HG02943 (cell line): ENCODE measurements around the gene KLHL26.
"Not testable (repeated sequence)": the region's sequence is repeated elsewhere in the genome, so short reads cannot be mapped to it uniquely, and the experiment has no call there.

ENCODE experiments used
- ATAC-seq: cut with Tn5 transposase; IDR thresholded peaks from one replicate; pipeline ENCODE4 v1.9.1; 2021; ENCODE audit warnings: mild to moderate bottlenecking, low read depth, moderate library complexity; ENCODE audit not compliant: unreplicated experiment

KLHL26 gene

DNA sequence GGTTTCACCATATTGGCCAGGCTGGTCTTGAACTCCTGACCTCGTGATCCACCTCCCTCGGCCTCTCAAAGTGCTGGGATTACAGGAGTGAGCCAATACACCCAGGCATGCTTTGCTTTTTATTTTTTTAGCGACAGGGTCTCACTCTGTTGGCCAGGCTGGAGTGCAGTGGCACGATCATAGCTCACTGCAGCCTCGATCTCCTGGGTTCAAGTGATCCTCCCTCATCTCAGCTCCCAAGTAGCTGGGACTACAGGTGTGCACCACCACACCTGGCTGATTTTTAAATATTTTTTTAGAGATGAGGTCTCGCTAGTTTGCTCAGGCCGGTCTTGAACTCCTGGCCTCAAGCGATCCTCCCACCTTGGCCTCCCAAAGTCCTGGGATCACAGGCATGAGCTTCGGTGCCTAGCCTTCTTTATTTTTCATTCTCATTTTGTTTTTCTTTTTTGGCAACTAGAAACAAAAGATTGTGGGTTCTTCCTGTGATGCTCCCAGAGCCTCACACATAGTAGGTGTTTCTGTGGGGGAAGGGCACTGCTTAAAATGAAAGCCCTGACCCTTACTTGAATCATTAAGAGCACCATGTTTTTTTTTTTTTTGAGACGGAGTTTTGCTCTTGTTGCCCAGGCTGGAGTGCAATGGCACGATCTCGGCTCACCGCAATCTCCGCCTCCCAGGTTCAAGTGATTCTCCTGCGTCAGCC lies 36.0 kb upstream of the KLHL26 start:
- ATAC-seq = not testable (repeated sequence)

DNA sequence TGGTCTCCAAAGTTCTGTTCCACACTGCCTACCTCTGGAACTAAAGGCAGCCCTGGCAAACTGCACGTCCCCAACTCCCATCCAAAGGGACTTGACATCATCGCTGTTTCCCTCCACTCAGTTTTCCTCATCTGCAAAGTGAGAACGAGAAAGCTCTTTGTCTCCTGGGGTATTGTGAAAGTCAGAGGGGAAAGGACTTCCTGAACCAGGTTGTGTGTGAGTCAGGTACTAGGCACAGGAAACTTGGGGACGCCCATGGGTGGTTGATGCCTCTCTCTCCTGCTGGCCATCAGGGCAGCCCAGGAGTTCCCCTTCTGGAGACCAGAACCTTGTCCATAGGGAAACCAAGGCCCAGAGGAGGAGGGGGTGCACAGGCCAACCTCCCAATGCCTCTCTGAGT lies 35.0 kb upstream of the KLHL26 start:
- no peak for ATAC-seq

DNA sequence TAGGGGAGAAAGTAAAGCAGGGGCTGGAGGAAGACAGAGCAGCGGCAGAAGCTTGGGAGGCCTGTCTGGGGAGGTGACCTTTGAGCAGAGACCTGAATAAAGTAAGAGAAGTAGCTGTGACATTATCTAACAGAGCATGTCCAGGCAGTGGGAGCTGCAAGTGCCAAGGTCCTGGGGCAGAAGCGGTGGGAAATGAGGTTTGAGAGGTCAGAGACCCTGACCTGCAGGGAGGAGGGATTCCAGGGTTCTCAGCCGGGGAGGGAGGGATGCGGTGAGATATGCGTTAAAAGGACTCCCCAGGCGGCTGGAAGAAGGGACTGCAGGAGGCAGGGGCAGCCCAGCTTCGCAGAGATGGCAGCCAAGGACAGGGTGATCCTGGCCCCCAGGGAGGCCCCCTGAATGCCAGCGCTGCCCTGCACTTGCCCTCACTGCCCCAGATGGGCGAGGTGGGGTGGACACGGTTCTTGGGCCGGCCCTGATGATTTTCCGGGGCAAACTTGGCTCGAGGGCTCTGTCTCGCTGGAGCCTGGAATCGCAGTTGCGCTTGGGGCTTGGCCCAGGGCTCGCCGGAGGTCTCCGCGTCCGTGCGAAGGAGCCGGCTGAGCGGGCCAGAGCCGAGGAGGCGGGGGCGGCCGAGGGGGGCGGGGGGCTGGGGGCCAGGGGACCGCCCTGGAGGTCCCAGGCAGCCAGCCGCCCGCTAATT lies 33.4 kb upstream of the KLHL26 start:
- no peak for ATAC-seq

DNA sequence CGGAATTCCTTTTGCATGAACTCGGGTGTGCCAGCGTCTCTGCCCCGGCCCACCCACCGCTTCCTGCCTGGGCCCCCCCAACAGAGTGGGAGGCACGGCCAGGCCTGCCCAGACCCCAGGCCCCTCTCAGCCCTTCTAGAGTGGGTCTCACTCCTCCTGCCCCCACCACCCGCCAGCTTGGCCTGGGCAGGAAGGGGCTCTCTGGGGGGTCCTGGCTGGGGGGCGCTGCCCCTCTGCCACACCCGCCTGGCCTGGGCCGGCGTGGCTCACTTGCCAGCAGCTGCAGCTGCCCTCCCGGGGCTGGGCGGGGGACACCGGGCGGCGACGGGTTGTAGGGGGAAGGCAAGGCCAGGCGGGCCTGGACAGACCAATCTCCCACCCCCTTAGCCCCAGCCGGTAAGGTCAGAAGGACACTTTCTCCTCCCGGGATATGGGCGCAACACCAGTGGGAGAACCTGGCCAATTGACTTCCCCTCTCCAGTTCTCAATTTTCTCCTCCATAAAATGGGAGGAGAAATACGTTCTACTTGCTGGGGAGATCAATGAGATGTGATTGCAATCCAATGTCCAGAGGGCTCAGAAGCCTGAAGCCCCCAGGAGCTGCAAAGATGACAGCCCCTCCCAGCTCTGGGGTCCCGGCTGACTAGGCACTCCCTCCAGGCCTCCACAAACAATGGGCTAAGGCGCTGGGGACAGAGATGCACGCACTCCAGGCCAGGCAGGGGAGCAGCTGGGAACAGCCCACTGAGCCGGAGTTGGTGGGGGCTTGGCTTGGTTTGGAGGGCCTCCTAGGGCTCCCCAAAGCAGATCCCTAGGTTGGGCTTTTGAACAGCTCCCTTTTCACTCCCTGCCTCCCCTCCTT lies 32.6 kb upstream of the KLHL26 start:
- ATAC-seq = no peak

DNA sequence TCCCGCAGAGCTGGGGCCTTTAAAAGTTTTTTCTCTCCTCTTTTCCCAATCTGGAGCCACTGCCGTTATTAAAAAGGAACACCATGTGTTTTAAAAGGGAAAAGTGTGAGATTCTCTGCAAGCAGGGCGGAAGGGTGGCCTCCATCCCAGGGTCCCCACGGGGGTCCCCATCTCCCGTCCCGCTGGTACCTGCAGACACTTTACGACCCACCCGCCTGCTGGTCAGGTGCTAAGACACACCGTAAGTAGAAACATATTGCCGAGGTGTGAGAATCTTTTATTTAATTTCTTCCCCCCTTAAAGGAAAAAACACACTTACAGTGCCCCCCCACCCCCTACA lies 32.0 kb upstream of the KLHL26 start:
- no peak for ATAC-seq

DNA sequence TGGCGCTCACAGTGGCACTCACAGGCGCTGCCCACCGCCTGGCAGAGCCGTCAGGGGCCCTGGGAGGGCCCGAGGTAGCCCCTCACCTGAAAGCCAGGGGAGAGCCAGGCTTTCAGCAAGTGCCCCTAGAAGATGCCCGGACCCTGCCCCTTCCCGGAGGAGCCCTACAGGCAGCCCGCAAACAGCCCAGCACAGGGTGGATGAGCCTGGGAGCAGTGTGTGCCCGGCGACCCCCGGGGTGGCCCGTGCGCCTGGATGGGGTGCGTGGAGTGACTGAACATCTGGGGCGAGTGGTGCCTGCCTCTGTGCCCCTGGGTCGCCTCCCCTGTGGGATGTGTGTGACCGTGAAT lies 31.7 kb upstream of the KLHL26 start:
- ATAC-seq = no peak

DNA sequence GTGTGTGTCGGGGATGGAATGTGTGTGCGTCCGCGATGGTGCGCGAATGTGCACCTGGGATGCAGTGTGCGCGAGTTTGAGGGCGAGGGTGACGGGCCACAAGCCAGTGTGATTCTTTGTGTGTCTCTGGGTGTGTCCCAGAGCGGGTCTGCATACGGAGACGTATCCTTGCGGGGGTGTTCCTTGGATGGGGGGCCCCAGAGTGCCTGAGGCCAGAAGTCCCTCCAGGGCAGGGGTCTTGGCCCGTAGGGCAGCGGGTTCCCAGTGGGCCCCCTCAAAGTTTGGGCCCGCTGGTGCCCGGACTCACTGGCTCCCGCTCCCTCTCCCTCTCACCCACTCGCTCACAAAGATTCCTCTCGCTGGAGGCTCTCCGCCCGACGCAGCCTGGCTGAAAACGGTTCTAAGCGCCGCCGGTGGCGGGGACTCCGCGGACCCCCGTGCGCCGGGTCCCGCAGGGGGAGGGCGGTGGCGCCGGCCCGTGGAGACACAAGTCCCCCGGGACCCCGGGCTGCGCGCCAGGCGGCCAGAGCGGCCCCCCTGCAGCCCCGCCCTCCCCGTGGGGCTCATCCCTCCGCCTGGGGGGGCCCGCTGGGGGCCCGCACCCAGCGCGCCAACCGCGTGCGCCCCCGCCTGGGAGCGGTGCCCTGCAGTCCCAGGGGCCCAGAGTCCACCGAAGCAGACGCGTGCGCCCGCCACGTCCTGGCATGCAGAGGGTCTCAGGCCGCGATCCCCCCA lies 31.1 kb upstream of the KLHL26 start:
- no peak for ATAC-seq

DNA sequence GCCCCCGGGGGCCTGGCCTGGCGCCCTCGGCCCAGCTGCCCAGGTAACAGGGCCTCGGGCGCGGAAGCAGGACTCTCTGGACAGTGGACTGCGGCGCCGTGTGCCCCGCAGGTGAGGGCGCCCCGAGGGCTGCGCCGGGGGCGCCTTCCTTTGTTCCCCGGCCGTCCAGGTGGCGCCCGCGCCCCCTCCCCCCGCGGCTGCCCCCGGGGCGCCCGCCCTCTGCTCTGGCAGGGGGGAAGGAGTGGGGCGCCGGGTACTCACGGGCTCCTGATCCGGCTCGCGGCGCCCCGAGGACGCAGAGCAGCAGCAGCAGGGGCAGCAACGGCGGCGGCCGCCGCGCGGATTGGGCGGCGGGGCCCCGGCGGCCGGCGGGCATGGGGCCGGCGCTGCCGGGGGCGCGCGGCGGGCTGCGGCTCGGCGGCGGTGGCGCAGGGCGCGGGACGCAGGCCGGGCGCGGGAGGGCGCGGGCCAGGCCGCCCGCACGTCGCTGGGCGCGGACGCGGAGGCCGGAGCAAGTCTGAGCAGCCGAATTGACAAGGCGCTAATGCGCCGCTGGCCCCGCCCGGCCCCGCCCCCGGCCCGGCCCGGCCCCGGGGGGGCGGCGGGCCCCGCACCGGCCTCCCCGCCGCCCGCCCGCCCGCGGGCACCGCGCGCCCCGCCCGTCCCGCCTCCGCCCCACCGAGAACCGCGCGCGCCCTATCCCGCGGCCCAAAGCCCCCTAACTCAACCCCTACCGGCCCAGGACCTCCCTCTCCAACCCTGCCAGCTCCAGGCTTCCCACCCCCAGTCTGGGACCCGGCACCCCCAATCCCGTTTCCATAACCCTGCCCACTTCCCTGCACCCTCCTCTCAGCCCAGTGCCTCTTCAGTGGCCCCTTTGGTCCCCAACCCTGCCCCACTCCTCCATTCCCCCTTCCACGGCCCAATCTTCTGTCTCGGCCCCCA lies 30.3 kb upstream of the KLHL26 start, which contains the start of gene CRLF1:
TSS of gene CRLF1 (minus strand) at position 519 of the 945 bp plus-strand sequence. CDS start at position 376, 143 bp downstream.
- no peak for ATAC-seq

DNA sequence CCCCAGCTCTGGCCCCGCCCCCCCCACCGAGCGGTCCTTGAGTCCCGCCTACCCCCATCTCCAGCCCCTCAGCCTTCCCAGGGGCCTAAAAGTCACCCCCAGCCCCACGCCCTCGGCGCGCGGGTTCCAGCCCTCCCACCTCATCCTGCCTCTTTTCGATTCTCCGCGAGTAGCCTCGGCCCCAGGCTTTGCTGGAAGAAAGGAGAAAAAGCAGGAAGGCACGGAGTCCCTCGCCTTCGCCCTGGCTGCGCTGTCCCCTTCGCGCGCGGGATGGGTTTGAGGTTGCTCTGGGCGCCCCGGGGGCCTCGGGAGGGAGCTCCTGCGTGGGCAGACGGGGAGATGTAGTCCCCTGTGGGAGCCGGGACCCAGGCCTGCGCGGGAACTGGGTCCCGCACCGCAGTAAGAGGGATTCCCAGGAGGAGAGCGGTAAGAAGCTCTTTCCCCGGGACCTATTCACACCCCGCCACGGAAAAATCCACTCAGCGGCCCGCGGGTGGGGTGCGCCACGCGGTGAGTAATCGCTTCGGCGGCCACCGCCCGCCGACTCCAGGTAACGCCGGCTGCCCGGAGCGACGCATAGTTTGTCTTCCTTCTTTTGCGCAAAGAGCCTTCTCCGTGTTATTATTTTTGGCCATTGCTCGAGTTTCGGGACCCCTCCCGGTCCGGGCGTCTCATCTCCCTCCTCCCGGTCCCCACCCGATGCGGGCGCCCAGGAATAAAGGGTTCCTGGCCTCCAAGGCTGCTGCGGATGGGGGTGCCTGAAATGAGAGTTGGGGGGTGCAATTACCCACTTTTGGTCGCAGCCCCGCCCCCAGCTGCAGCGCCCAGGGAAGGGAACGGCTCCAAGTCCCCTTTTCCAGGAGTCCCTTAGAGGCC lies 29.4 kb upstream of the KLHL26 start:
- ATAC-seq = no peak

DNA sequence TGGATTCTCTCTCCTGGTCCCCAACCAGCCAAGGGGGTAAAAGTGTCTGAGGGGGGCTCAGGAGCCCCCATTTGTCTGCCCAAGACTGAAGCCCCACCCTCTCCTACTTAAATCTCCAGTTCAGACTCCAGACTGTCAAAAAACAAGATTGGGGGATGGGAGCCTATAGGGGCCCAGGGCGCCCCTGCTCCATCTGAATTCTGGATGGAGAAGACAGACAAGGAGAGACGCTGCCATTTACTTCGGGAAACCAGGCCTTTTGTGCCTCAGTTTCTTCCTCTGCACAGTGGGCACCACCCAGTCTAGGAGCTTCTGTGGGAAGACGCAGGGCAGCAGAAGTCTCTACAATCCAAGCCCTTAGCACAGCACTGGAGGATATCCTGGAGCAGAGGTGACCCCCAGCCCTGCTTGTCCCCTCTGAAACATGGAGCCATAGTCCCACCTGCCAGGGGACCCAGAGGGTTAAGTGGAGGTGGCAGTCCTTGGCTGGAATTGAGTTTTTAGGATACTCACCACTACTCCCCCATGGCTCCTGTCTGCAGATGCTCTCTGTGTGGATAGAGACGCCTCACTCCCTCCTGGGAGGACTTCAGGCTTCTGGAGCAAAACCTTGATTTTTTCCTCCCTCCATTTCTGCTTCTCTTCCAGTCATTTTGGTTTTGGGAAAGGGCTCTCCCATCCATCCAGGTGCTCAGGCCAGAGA lies 28.6 kb upstream of the KLHL26 start:
- ATAC-seq = no peak

DNA sequence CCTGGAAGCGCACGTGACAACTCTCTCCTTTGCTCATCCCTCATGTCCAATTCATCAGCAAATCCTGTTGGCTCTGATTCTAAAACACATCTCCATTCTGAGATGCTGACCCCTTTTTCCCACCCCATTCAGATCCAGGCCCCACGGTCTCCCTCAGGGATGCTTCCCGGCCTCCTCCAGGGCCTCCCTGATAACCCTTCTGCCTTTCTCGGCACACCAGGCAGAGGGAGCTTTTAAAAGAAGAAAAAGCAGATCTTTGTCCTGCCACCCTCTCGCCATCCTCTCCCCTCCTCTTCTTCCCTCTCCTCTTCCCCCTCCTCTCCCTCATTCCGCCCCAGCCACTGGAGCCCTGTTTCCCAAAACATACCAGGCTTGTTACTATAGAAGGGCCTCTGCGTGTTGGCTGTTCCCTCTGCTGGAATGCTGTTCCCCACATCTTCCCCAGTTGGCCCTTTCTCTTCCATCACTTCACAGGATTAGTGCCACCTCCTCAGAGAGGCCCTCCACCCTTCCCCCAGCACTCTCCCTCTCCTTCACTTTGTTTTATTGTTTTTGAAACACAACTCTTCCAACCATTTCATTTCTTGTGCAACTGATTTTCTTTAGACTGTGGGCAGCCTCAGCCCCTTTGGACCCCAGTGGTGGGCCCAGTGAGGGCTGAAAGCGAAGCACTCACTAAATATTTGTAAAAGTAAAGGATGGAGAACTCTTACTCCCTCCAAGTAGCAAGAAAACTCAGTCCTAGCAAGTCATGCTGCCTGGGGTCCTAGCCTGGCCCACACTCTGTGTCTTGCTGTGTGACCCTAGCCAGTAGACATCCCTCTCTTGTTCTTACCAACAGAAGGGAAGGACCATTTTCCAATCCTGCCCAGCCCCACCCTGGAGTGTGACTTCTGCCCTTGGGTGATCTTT lies 27.8 kb upstream of the KLHL26 start:
- ATAC-seq = no peak

DNA sequence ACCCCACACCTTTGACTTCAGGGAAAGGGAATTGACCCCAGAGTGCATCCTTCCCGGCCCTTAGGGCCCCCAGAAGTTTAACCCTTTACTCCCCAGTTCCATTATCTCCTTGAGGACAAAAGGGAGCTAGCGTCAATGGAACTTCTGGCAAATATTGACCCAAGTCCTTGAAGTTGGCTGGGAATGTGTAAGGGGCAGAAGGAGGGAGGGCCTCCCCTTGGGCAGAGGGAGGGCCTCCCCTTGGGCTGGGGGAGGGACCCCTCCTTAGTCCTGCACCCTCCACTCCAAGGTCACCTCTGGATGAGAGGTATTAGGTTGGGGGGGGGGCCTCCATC lies 27.1 kb upstream of the KLHL26 start:
- no peak for ATAC-seq

DNA sequence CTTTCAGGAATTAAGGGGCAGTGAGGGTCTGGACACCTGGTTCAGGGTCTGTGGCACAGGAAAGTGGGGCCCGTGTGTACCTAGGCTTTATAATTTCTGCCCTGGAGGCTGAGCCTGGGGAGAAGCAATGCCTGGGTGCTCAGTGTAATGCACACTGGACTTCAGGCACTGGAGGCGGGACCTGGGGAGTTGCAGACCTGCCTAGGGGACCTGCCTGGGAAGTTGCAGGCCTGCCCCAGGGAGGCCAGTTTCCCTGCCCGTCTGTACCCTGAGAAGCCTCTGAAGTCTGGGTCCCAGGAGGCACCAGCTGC lies 26.6 kb upstream of the KLHL26 start:
- no peak for ATAC-seq

DNA sequence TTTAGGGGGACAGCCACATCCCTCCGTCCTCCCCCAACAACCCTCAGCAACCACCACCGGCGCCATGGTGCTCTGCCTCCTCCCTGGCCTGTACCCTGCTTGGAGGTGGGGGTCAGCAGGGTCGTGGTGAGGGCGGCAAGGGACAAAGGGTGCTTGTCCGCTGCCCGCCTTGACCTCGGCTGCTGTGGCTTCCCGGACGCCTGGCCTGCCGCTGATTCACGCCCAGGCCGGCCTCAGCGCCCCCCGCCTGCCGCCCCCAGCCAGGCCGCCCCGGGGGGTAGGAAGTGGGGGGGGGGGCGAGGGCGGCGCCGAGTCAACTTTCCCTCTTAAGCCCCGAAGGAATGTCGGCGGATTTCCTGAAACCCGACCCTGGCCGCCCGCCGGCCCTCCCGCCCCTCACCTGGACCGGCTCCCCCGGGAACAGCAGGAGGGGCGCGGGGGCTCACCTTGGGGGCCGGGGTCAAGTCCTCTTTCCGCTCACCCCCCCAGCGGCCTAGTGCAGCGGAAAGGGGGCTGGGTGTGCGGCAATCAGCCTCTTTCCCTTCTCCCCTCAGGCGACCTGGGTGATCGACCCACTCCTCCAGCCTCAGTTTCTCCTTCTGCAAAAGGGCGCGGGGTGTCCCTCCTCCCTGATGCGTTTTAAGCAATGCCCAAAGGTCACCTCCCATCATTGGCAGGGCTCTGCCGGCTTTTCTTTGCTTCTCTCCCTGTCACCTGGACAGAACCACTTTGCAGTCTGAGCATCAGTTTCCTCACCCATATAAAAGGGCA lies 26.1 kb upstream of the KLHL26 start:
- no peak for ATAC-seq

DNA sequence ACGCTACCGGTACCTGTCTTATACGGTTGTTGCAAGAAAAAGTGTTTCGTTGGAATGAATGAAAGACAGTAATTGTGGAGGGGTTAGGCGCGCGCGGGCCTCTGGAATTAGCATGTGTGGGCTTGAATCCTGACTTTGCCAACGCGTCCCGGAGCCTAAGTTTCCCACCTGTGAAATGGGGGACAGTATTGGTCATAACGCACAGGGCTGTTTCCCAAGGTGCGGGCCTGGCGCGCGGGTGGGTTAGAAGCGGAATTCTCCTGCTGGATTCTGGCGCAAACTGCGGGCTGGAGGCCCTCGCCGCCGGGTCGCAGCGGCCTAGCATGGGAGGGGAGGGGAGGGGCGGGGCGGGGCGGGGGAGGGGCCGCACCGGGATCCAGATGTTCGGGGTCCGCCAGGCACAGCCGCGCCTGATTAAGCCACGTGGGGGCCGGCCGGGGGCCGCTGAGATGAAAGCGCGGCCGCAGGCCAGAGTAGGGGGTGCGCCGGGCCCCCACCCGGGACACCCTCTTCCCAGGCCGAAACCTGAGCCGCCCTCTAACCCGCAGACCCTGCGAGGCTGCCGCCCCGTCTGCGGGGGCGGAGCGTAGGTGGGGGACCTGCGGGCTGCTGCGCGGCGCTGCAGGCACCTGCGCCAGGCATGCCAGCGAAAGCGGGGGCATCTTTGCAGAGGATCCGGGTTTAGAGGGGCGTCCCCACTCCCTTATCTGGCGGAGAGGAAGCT lies 25.3 kb upstream of the KLHL26 start:
- no peak for ATAC-seq
